DMS153 (cell line): ENCODE data around the gene ARPP21.
"Not testable (repeated sequence)": the region's sequence is repeated elsewhere in the genome, so short reads cannot be mapped to it uniquely, and the experiment has no call there.

Experiments used
- DNase-seq: peaks from one replicate; lab custom pipeline; 2025; lab: John Stamatoyannopoulos, UW

The ARPP21 gene

GRCh38 chr3:35781558-35781957 lies 142.2 kb downstream of the ARPP21 start:
- DNase-seq = no peak

- no peak for DNase-seq
Measured at GRCh38 chr3:35782355-35782754, 143.0 kb downstream of the ARPP21 start.

GRCh38 chr3:35784169-35784568 lies 144.8 kb downstream of the ARPP21 start:
- no peak for DNase-seq

GRCh38 chr3:35785234-35785888 lies 146.0 kb downstream of the ARPP21 start:
- DNase-seq = no peak

- DNase-seq = no peak
Measured at GRCh38 chr3:35787936-35788335, 148.6 kb downstream of the ARPP21 start.

- no peak for DNase-seq
Measured at GRCh38 chr3:35789042-35789831, 149.9 kb downstream of the ARPP21 start.

- no peak for DNase-seq
Measured at GRCh38 chr3:35790764-35791163, 151.4 kb downstream of the ARPP21 start.

GRCh38 chr3:35793667-35794066 lies 154.3 kb downstream of the ARPP21 start:
- DNase-seq = no peak

- DNase-seq = no peak
Measured at GRCh38 chr3:35800960-35801459, 161.7 kb downstream of the ARPP21 start.

GRCh38 chr3:35814531-35814930 lies 175.2 kb downstream of the ARPP21 start:
- DNase-seq = no peak

GRCh38 chr3:35815796-35816195 lies 176.5 kb downstream of the ARPP21 start:
- DNase-seq = not testable (repeated sequence)

GRCh38 chr3:35817216-35817615 lies 177.9 kb downstream of the ARPP21 start:
- DNase-seq = no peak

GRCh38 chr3:35832140-35832571 lies 192.8 kb downstream of the ARPP21 start:
- no peak for DNase-seq
